ENCODE results near the gene POMP.

Gene POMP

DNA sequence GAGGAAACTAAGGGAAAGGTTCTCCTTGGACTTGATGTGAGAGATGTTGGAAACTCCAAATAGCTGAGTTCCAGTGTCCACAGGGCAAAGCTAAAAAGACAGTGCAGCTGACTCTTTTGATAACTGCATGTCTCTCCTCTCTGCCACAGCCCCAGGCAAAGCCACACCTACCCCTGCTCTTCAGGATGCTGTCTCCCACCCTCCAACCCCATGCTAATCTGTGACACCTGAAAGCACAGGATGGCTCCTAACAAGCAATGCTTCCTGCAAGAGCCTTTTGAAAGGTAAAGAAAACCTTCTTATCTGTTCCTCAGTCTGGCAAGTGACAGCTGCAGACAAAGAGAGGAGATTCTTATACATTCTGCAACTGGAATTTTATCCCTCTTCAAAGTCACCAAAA is 45.4 kb downstream of the POMP start:
- no peak for DNase-seq

DNA sequence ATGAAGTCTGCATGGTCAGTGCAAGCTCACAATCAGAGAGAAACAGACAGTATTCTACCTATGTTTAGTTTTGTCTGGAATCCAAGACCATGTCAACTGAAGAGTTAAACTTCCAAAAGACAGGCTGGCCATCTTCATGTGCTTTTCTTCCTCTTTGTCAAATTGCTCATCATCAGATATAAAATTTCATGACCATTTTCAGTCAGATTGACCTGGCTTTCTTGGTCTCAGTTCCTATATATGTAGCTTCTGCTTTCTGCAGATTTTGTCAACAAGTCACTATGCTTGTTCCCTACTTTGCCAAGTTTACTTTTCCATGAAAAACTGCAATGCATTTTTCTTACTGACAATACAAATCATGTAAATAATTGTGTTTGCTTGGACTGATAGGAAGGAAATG is 46.0 kb downstream of the POMP start:
- DNase-seq: no peak

DNA sequence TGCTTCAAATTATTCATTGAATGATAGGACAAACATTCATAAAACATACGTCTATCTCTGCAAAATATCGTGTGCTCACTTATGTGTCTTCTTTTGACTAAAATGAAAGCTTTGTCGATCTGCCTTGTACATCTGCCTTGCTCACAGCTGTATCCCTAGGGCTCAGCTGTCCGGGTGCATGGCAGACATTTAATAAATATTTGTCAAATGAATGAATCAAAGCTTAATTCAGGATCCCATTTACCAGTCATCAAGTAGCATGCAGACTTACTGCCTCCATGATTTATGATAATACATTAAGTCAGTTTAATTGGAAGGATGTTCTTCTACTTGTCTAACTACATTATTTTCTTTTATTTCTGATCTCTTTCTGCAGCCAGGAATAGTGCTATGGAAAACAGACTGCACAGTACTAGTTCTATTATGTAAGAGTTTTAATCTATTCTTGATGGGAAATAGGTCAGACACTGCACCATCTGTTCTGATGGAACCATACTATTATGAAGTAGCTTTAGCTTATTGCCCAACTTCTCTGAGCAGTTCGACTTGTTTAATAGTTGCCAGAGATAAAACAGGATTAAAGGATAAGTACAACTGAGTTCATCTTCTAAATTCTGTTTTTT is 46.6 kb downstream of the POMP start:
- DNase-seq: no peak

DNA sequence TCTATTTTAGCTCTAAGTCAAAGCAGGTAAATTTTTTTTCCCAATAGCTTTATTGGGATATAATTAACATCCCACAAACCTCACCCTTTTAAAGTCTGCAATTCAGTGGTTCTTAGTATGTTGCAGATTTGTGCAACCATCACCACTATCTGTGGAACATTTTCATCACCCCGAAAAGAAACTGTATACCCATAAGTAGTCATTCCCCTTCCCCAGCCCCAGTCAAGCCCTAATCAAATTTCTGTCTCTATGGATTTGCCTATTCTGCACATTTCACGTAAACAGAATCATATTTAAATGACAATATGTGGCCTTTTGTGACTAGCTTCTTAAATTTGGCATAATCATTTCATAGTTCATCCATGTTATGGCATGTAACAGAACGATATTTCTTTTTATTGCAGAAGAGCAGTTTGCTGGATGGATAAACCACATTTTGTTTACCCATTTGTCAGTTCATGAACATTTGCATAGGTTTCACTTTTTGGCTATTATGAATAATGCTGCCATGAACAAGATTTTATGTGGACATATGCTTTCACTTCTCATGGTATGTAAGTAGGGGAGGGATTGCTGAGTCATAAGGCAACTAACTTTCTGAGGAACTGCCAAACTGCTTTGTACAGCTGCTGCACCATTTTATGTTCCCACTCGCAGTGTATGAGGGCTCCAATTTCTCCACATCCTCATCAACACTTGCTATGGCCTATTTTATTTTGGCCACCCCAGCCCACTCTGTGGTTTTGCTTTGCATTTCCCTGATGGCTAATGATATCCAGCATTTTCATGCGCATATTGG is 48.9 kb downstream of the POMP start:
- DNase-seq: no peak

DNA sequence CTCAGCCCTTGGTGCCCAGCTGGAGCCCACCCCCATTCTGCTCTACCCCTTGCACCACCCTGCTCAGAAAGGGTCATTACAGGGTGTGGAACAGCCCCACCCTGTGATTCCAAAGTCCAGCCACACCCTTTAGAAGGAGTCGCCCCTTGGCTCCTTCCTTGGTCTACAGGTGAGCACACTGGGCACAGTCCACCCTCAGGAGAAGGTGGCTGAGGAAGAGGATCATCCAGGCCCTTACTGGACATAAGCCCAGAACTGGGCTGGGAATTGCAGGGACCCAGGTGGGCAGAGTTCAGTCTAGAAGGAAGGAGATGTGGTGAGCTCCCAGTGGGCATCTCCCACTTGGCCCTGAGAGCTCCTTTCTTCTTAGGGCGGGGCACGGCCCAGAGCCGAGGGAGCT is 51.2 kb downstream of the POMP start:
- no peak for DNase-seq

DNA sequence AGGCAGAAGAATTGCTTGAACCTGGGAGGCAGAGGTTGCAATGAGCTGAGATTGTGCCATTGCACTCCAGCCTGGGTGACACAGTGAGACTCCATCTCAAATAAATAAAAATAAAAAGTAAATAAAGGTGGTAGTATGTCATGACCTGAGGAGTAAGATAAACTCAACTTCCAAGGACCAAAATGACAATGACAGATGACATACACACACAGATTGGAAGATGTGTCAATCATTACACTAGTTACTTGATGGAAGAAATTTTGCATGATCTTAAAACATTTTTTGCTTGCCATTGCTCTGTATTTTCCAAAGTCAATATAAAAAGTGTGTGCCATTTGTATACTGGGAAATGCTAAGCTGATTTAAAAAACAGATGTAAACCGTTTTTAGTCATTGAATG is 55.7 kb downstream of the POMP start:
- no peak for DNase-seq

DNA sequence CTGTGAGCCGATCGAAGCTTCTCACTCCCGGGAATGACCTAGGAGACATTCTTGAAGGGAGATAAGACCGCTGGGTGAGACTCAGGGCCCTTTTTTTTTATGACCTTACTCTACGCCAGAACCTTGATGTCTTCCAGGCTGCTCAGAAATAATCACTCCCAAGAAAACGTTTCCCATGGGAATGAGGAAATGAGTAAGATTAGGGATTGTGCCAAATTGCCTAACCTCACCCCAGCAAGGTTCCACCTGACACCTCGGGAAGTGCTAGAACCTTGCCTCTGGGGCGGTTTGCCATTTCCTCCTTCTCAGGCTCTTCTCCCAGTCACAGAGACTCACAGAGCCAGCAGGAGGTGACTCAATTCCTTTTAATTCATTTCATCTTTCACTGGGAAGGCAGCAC is 57.6 kb downstream of the POMP start:
- no peak for DNase-seq

DNA sequence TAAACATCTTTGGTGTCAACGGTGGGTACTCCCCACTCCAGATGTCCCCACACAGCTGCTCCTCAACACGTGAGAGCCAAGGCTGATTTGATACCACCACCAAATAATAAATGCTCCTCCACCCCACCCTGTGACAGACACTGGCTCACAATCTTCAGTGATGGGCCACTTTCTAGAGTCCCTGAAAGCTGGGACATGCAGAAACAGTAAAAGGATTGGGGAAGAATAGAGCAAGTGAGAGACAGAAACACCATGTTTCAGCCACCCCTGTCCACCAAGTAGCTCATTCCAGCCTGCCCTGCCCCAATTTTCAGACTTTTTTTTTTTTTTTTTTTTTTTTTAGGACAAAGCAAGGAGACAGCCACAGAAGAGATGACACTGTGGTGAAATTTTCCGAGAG is 58.2 kb downstream of the POMP start:
- no peak for DNase-seq

DNA sequence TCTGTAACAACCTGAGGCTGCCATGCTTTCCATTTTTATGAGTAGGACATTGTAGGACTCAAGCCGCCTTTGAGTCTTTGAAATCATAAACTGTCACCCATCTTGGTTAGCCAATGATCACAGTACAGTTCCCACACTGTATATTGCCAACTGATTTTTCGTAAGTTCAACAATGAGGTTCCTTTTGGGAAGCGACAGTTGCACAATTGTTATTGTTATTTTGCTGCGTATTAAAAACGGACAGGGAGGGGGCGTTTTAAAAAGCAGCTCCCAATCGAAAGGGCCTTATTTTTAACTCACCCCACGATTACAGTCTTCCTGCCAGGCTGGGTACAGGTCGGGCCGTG is 59.2 kb downstream of the POMP start:
- no peak for DNase-seq

DNA sequence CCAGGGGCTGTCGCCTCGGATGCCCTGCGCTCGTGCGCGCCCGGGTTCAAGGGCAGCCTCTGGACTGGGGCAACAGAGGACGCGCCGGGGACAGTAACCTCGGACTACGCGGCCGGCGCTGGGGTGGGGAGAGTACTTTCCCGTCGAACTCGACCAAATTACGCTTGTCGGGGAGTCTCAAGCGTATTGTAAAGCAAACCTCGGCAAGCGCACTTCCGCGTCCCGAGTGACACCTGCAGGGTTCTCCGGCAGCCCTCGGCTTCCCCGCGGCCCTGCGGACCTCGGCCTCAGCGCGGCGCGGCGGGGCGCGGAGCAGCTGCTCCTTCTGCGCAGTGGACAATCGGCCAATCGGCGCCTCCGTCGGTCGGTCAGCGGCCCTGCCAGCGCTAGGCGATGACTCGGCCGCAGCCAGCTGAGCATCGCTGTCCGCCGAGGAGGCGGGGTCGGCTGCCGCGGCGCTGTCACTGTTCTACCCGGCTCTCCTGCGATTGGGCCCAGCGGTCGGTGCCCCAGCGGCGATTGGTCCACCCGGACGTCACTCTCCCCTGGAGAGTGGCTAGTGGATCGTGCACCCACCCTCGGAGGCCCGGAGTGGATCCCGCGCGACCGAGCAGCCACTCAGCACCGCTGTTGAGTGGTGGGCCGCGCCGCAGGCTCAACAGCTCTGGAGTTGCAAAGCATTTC is 59.8 kb downstream of the POMP start, which contains the start of gene SLC46A3:
Gene SLC46A3, minus strand, starts transcription at position 428 of the 684 bp plus-strand sequence. CDS start 972 bp downstream, outside the sequence.
- peak; percentile 97 for DNase-seq

DNA sequence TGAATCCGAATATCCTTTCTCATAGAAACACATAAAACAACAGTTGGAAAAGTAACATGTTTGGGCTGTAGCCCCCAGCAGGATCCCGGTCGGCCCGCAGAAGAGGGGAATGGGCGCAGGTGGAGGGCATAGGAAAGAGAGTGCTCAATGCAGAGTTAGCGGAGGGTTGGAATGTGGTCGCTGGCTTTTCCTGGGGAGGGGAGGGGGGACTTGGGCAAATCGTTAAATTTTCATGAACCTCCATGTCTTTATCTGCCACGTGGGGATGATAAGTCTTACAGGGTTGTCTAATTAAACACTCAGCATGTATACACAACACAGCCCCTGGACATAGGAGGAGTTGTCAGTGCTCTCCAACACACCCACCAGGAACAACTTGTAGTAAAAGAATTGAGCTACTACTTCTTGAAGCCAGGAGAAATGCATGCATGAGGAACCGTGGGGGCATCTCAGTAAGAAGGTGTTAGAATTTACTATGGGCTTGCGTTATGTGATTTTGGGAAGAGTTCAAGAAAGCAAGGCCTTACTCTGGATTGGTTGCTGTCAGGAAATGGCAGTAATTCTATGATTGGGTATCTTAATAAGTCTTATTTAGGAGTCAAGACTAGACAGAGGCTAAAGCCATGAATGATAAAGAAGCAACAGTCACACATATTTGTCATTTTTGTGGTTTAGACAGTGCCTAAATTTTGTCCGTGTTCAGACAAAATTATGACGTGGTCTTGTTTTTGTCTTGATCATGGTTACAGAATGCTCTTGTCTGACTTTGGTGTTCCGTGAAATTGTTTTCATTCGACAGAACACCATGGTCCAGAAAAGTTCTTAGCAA is 60.5 kb downstream of the POMP start:
- DNase-seq: no peak

DNA sequence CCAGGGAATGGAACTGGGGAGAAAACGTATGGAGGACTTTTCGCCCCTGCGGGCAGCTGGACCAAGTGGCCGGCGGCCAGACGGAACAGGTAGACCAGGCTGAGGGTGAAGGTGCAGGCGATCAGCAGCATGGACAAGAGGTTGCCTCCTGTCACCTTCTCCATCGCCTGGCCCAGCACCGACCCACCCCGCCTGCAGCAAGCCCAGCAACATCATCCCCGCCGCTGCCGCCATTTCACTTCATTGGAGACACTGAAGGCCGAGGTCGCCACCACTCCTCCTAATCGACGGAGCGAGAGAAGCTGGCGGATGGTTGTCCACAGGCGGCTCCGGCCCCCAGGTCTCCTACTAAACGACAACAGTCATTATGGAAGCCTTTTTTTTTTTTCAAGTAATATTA is 64.9 kb downstream of the POMP start:
- no peak for DNase-seq

DNA sequence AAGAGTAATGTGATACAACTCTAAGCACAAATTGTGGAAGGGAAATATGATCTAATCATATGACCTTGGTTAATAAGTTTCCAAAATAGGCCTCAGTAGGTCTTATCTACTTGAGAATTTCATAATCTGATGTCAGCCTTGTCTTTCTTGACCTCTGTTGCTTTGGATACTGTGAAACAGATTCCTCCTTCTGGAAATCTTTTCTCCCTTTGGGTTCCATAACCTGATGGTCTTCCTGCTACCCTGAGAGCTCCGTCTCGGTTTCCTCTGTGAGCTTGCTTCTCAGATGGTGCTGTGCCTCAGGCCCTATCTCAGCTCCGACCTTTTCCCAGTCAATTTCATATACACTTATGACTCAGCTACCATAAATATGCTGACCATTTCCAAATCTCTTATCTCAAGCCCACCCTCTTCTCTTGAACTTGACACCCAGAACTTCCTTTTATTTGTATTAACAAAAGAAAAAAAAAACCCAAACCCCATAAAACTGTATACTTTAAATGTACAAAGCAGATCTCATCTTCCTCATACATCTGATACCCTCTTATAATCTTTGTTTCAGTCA is 66.2 kb downstream of the POMP start:
- no peak for DNase-seq
